ENCODE data around the gene SHOC1. TPM values are rescaled to one million over a fixed set of nuclear protein-coding genes. Genes with fewer than 3 reads are reported as not detected.
"Not testable (repeated sequence)": the region's sequence is repeated elsewhere in the genome, so short reads cannot be mapped to it uniquely, and the experiment has no call there.

SHOC1 gene
- total RNA-seq, 2 donors from 2014 or later: not detected

DNA sequence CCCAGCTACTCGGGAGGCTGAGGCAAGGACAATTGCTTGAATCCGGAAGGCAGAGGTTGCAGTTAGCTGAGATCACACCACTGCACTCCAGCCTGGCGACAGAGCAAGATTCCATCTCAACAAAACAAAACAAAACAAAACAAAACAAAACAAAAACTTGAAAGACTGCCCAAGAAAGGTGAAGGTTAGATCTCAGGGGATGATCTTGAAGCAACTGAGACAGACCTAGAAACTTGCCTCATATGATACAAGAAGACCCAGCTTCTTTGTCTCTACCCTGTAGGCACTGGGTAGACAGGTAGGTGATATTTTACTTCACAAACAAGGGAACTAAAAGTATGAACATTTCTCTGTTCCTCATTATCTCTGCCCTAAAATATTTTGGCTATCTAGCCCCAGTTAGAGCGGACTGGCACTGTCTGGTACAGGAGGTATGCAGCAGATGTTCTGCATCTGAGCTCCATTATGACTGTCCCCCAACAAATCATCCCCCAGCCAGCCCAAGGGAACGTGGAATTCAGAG, 26.3 kb upstream of the SHOC1 start:
- Mint-ChIP-seq H3K4me3 (no peak overlapping the region), H3K27ac (no peak overlapping the region), H3K27me3 (peaks cover 9 to 28% of the 10 kb centered on the region in 2 donors), H3K36me3 (no peaks in the 10 kb centered on the region), H3K9me3 (no peaks in the 10 kb centered on the region), H3K4me1 (ENCODE audit: low read depth in 2 of 2) (no peaks in the 10 kb centered on the region)
- no peak for ATAC-seq
- DNase-seq (ENCODE audit: low spot score): no peak

DNA sequence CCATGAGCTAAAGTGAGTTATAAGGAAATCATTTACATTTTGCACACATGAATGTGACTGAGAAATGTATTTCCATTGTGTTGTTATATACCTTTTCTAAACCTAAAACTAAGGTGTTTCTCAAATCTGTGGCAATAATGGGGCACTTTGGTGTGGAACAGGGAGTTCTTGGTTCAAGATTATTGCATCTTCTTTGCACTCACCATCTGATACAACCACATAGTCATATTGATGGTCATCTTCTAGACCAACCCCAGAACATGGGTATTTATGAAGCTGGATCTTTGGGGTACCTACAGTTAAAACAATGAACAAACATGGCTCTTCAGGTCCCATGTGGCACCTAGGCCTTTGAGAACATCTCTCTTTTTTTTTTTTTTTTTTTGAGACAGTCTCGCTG, 24.6 kb upstream of the SHOC1 start:
- no peaks in the 10 kb centered on the region for H3K9me3 Mint-ChIP-seq
- no peak overlapping the region for H3K27ac Mint-ChIP-seq
- no peaks in the 10 kb centered on the region for H3K36me3 Mint-ChIP-seq
- DNase-seq (ENCODE audit: low spot score) (no peak), ATAC-seq (no peak)
- H3K27me3 Mint-ChIP-seq: peaks cover 9 to 25% of the 10 kb centered on the region in 2 donors
- no peaks in the 10 kb centered on the region for H3K4me1 Mint-ChIP-seq (ENCODE audit: low read depth in 2 of 2)
- no peak overlapping the region for H3K4me3 Mint-ChIP-seq

DNA sequence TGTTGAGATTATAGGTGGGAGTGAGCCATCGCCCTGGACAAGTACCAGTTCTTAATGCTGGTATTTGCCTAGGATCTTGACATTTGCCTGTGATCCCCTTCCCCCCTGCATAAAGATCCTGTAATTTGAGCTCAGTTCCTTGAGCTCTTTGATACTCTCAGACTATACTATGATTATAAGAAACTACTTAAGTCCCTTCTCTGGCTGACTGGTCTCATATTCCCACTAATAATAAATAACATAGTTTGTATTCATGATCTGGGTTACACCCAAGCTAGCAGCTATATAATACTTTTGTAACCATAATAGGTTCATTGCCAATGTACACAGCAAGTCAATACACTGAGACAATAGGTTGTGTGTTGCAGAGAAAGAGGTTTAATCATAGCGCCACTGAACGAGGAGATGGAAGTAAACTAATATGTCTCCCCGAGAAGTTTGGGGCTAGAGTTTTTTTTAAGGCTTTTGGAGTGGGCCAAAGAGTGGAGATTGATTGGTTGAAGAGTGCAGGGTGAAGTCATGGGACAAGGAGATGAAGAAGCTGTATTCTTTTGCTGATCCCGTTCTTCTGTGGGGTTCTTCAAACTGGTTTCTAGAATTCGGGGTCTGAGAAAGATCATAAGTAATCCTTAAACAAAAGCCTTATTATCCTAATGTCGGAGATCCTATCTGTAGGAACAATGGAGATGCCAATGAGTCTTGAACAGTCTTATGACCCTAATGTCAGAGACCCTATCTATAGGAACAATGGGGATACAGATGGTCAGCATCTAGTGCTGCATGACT, 20.7 kb upstream of the SHOC1 start:
- ATAC-seq (no peak), DNase-seq (ENCODE audit: low spot score) (no peak)
- Mint-ChIP-seq H3K36me3 (no peaks in the 10 kb centered on the region), H3K4me3 (no peak overlapping the region), H3K27ac (no peak overlapping the region), H3K4me1 (ENCODE audit: low read depth in 2 of 2) (no peaks in the 10 kb centered on the region), H3K27me3 (peaks cover 0 to 15% of the 10 kb centered on the region in 2 donors), H3K9me3 (no peaks in the 10 kb centered on the region)

- Mint-ChIP-seq H3K27me3 (peaks cover 0 to 14% of the 10 kb centered on the region in 2 donors), H3K36me3 (no peaks in the 10 kb centered on the region), H3K4me1 (ENCODE audit: low read depth in 2 of 2) (no peaks in the 10 kb centered on the region), H3K27ac (no peak overlapping the region), H3K9me3 (no peaks in the 10 kb centered on the region), H3K4me3 (no peak overlapping the region)
- ATAC-seq: no peak
- no peak for DNase-seq (ENCODE audit: low spot score)
Observed at GRCh38 chr9:111812337-111812736, 17.6 kb upstream of the SHOC1 start.

DNA sequence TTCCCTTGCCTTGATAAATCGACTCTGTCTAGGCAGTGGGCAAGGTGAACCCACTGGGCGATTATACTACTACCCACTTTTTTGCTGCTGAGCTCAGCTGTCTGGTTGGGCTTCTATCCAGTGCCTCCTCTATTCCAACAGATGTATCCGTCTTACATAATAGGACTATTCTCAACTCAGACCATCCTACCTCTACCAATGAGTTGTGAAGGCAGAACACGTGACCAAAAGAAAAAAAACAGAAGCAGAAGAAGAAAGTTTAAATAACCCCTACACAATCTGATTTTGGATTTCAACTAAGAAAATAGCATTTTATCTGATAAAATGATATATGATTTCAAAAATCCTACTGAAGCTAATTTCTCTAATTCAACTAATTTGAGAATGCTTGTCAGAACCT, 16.2 kb upstream of the SHOC1 start:
- Mint-ChIP-seq H3K9me3 (no peaks in the 10 kb centered on the region), H3K4me1 (ENCODE audit: low read depth in 2 of 2) (peaks cover under 1 to 5% of the 10 kb centered on the region in 2 donors), H3K4me3 (no peak overlapping the region), H3K36me3 (no peaks in the 10 kb centered on the region), H3K27me3 (peaks cover 0 to 16% of the 10 kb centered on the region in 2 donors), H3K27ac (no peak overlapping the region)
- no peak for ATAC-seq
- DNase-seq (ENCODE audit: low spot score): no peak

DNA sequence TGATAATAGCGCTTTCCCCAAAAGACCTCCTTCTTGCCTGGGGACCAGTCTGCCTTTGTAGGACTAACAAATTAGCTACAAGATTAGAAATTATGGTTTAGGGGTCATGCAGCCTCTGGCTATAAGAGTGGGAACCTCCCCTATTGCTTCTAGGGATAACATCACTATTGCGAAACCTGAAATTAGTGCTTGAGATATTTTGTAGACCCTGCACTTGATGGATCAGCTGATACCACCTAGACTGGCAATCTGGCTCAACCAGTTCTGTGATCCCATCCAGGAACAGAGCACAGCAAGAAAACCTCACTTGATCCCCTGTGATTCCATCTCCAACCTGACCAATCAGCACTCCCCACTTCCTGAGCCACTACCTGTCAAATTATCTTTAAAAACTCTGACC, 15.7 kb upstream of the SHOC1 start:
- peaks cover 3 to 10% of the 10 kb centered on the region in 2 donors for H3K4me1 Mint-ChIP-seq (ENCODE audit: low read depth in 2 of 2)
- H3K27me3 Mint-ChIP-seq: peaks cover 3 to 20% of the 10 kb centered on the region in 2 donors
- H3K4me3 Mint-ChIP-seq; H3K9me3 Mint-ChIP-seq; ATAC-seq; H3K36me3 Mint-ChIP-seq; H3K27ac Mint-ChIP-seq; DNase-seq (ENCODE audit: low spot score): not testable (repeated sequence)

GRCh38 chr9:111807197-111807596, 12.5 kb upstream of the SHOC1 start:
- Mint-ChIP-seq H3K4me1 (ENCODE audit: low read depth in 2 of 2) (peaks cover 6 to 21% of the 10 kb centered on the region in 2 donors), H3K4me3 (no peak overlapping the region), H3K9me3 (no peaks in the 10 kb centered on the region), H3K36me3 (no peaks in the 10 kb centered on the region), H3K27ac (no peak overlapping the region), H3K27me3 (peaks cover 20 to 32% of the 10 kb centered on the region in 2 donors)
- DNase-seq (ENCODE audit: low spot score) (no peak), ATAC-seq (no peak)

DNA sequence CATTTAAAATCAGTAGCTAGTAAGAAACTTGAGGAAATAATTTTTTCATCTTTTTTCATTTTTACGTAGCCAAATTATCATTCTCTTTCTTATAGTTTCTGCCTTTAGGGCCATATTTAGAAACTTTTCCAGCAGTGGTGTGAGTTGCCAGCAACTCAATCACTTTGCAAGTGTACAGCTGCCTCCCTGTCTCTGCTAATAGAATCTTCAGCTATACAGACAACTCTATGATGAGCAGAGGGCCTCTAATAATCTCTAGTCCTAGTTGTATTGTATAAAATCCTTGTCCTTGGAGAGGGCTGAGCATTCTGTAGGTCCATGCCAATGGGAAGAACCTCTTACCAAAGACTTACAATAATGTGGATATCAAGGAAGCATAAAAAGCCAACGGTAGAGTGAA, 11.5 kb upstream of the SHOC1 start:
- H3K27me3 Mint-ChIP-seq: peaks cover 20 to 37% of the 10 kb centered on the region in 2 donors
- H3K36me3 Mint-ChIP-seq: no peaks in the 10 kb centered on the region
- H3K4me1 Mint-ChIP-seq (ENCODE audit: low read depth in 2 of 2): peaks cover 6 to 21% of the 10 kb centered on the region in 2 donors
- H3K4me3 Mint-ChIP-seq: no peak overlapping the region
- ATAC-seq (no peak), DNase-seq (ENCODE audit: low spot score) (no peak)
- no peak overlapping the region for H3K27ac Mint-ChIP-seq
- H3K9me3 Mint-ChIP-seq: no peaks in the 10 kb centered on the region

- Mint-ChIP-seq H3K27me3 (peaks cover 20 to 37% of the 10 kb centered on the region in 2 donors), H3K27ac (no peak overlapping the region), H3K4me1 (ENCODE audit: low read depth in 2 of 2) (peaks cover 6 to 21% of the 10 kb centered on the region in 2 donors), H3K36me3 (no peaks in the 10 kb centered on the region), H3K4me3 (no peak overlapping the region), H3K9me3 (no peaks in the 10 kb centered on the region)
- peak; percentile 24 to 57 for ATAC-seq
- DNase-seq (ENCODE audit: low spot score): no peak
Observed at GRCh38 chr9:111805830-111806241, 11.1 kb upstream of the SHOC1 start.

DNA sequence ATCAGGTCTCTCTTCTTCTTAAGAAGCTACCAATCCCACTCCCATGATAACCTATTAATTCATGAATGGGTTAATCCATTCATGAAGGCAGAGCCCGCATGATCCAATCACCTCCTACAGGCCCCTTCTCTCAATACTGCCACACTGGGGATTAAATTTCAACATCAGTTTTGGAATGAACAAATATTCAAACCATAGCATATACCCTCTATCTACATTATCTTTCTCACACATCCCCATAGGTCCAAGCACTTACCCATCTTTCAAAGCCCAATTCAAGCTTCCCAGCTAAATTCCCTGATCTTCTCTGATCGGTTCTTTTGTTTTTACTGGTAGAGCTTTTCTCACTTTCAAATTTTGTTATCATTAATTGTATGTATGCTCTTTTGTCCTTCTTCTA, 10.5 kb upstream of the SHOC1 start:
- Mint-ChIP-seq H3K36me3 (no peaks in the 10 kb centered on the region), H3K4me1 (ENCODE audit: low read depth in 2 of 2) (peaks cover 8 to 21% of the 10 kb centered on the region in 2 donors), H3K27me3 (peaks cover 20 to 36% of the 10 kb centered on the region in 2 donors), H3K27ac (no peak overlapping the region), H3K4me3 (no peak overlapping the region), H3K9me3 (no peaks in the 10 kb centered on the region)
- DNase-seq (ENCODE audit: low spot score) (no peak), ATAC-seq (no peak)

DNA sequence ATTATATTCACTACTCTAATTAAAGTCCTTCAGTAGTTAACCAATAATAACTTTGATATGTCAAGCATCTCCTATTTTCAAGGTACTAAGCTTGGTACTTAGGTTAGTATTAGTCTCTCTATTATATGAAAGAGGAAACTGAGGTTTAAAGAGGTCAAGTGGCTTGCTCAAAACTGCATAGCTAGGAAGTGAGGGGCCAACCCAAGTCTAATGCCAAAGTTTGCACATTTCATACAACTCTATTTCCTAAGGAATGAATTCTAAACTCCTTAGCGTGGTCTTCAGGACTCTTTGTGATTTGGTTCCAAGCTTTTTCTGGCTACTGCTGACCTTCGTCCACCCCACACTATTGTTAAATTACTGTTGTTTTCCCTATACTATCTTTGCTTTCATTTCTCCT, 9.9 kb upstream of the SHOC1 start:
- no peak for DNase-seq (ENCODE audit: low spot score)
- H3K36me3 Mint-ChIP-seq: no peaks in the 10 kb centered on the region
- no peak overlapping the region for H3K27ac Mint-ChIP-seq
- no peak for ATAC-seq
- H3K9me3 Mint-ChIP-seq: no peaks in the 10 kb centered on the region
- peaks cover 24 to 39% of the 10 kb centered on the region in 2 donors for H3K27me3 Mint-ChIP-seq
- no peak overlapping the region for H3K4me3 Mint-ChIP-seq
- peaks cover 8 to 21% of the 10 kb centered on the region in 2 donors for H3K4me1 Mint-ChIP-seq (ENCODE audit: low read depth in 2 of 2)

GRCh38 chr9:111803924-111804323, 9.2 kb upstream of the SHOC1 start:
- Mint-ChIP-seq H3K27ac (no peak overlapping the region), H3K4me1 (ENCODE audit: low read depth in 2 of 2) (peaks cover 8 to 21% of the 10 kb centered on the region in 2 donors), H3K4me3 (no peak overlapping the region), H3K36me3 (no peaks in the 10 kb centered on the region), H3K27me3 (peaks cover 28 to 42% of the 10 kb centered on the region in 2 donors), H3K9me3 (no peaks in the 10 kb centered on the region)
- DNase-seq (ENCODE audit: low spot score): no peak
- no peak for ATAC-seq

DNA sequence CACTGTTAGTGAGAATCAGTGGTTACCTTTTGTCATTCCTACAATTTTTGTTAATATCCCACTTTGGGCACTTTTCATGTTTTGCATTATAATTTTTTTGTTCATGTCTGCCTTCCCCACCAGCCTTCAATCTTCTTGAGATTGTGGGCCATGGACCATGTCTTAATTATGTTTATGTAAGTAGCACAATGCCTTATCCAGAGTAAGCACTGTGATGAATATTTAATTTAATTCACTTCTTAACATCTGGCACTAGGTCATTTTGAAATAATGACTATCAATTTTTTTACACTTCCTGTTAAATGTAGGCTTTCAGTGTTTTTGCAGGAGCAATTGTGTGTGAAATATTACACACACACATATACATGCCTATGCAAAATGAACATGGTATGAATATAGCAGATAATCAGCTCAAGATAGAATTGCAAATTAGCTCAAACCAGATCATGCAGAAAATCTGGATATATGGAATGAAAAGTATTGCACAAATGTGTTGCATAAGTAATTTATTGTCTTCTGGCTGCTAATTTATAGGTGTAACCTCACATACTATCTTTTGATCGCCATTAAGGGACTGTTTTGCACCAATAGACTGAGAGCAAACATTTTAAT, 5.3 kb upstream of the SHOC1 start:
- no peaks in the 10 kb centered on the region for H3K9me3 Mint-ChIP-seq
- H3K4me1 Mint-ChIP-seq (ENCODE audit: low read depth in 2 of 2): peaks cover 6 to 10% of the 10 kb centered on the region in 2 donors
- no peak overlapping the region for H3K4me3 Mint-ChIP-seq
- DNase-seq (ENCODE audit: low spot score) (no peak), ATAC-seq (no peak)
- peaks cover 21 to 37% of the 10 kb centered on the region in 2 donors for H3K27me3 Mint-ChIP-seq
- H3K36me3 Mint-ChIP-seq: no peaks in the 10 kb centered on the region
- no peak overlapping the region for H3K27ac Mint-ChIP-seq

GRCh38 chr9:111799506-111799905, 4.8 kb upstream of the SHOC1 start:
- Mint-ChIP-seq H3K9me3 (no peaks in the 10 kb centered on the region), H3K36me3 (no peaks in the 10 kb centered on the region)

More at GRCh38 chr9:111799506-111799905, 4.8 kb upstream of the SHOC1 start:
- DNase-seq (ENCODE audit: low spot score): no peak
- Mint-ChIP-seq H3K4me1 (ENCODE audit: low read depth in 2 of 2) (peaks cover 6% of the 10 kb centered on the region in 2 donors), H3K27me3 (peaks cover 16 to 42% of the 10 kb centered on the region in 2 donors), H3K27ac (no peak overlapping the region), H3K4me3 (no peak overlapping the region)
- no peak for ATAC-seq

All from natural killer cell treated with Interleukin-12 subunit alpha and Interleukin-12 subunit beta and Interleukin-15 and Interleukin-18, amount 100 ng/mL, for 72 hours (primary cell).